PFSK-1 (cell line): ENCODE results near the gene COL25A1.

Experiments used
- POLR2AphosphoS5 ChIP-seq: IDR thresholded peaks from 2 replicates; pipeline ENCODE4 v1.6.1; 2012; ENCODE audit warnings: low read depth, mild to moderate bottlenecking, control low read depth, low read length, moderate library complexity
- REST ChIP-seq, 2 experiments: IDR thresholded peaks; 2 replicates each; pipeline versions ENCODE4 v1.6.1 to v1.8.0; 2011 to 2012; ENCODE audit warnings: low read depth in 2 of 2, low read length in 2 of 2, control low read depth in 1 of 2, inconsistent platforms in 1 of 2, mild to moderate bottlenecking in 1 of 2, moderate library complexity in 1 of 2; ENCODE audit not compliant: insufficient read depth in 1 of 2

- TF ChIP-seq POLR2AphosphoS5: no peak
- no peak for TF ChIP-seq REST (IDR thresholded peaks at IDR 0.05; ENCODE audit: insufficient read depth in 1 of 2, low read depth in 2 of 2, low read length in 2 of 2)
Measured at GRCh38 chr4:109014593-109015412, 287.7 kb downstream of the COL25A1 start.
